Nephron progenitor cell (in vitro differentiated cells): ENCODE results near the gene RAB11B.
"Not testable (repeated sequence)": the region's sequence is repeated elsewhere in the genome, so short reads cannot be mapped to it uniquely, and the experiment has no call there.

Experiments
- DNase-seq: peaks from one replicate; pipeline ENCODE4 v3.0.0; 2021
- H3K27ac Mint-ChIP-seq: 2 replicates; pipeline ENCODE4 v1.8.0; 2021; ENCODE audit warnings: mild to moderate bottlenecking, moderate library complexity, mixed read lengths
- H3K27me3 Mint-ChIP-seq: 2 replicates; pipeline ENCODE4 v1.8.0; 2021; ENCODE audit warnings: mild to moderate bottlenecking, low read depth, mixed read lengths; ENCODE audit not compliant: poor library complexity
- H3K36me3 Mint-ChIP-seq: 2 replicates; pipeline ENCODE4 v1.8.0; 2021; ENCODE audit warnings: low read depth, mixed read lengths
- H3K4me1 Mint-ChIP-seq: 2 replicates; pipeline ENCODE4 v1.8.0; 2021; ENCODE audit warnings: mixed read lengths
- H3K4me3 Mint-ChIP-seq: 2 replicates; pipeline ENCODE4 v1.8.0; 2021; ENCODE audit warnings: mild to moderate bottlenecking, moderate library complexity, mixed read lengths
- H3K9me3 Mint-ChIP-seq: 2 replicates; pipeline ENCODE4 v1.8.0; 2021; ENCODE audit warnings: mild to moderate bottlenecking, moderate library complexity, mixed read lengths
- TF ChIP-seq, protein P1 (sequence below): fragments of 200-600 bp; sonication (generic); IDR thresholded peaks from 2 replicates; pipeline ENCODE4 v1.5.0; 2021; ENCODE audit warnings: antibody characterized with exemption

The RAB11B gene

DNA sequence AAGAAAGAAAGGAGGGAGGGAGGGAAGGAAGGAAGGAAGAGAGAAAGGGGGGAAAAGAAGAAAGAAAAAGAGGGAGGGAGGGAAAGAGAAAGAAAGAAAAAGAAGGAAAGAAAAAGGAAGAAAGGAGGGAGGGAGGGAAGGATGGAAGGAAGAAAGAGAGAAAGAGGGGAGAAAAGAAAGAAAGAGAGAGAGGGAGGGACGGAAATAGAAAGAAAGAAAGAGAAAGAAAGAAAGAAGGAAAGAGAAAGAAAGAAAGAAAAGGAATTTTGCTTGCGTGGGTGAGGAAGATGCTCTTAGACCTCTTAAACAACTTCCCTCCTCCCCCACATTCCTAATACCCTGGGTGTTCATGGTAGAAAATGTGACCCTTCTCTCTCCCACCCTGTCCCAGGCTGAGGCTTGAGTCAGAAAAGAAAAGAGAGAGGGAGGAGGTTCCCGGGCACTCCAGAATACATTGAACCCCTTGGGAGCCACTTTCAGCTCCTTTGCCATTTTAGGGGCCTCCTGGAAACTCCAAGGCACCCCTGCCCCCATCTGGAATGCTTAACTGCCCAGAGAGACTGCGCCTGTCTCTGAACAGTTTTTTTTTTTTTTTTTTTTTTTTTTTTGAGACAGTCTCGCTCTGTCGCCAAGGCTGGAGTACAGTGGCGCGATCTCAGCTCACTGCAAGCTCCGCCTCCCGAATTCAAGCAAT, 37.9 kb upstream of the RAB11B start:
- Mint-ChIP-seq H3K27me3 (peaks cover 34% of the 10 kb centered on the region), H3K9me3 (peaks cover 8% of the 10 kb centered on the region), H3K4me3 (peak overlapping the region; percentile 68), H3K4me1 (peaks cover 39% of the 10 kb centered on the region), H3K27ac (peak overlapping the region; percentile 51), H3K36me3 (peaks cover 4% of the 10 kb centered on the region)
- DNase-seq: no peak
- TF ChIP-seq, protein P1, sequence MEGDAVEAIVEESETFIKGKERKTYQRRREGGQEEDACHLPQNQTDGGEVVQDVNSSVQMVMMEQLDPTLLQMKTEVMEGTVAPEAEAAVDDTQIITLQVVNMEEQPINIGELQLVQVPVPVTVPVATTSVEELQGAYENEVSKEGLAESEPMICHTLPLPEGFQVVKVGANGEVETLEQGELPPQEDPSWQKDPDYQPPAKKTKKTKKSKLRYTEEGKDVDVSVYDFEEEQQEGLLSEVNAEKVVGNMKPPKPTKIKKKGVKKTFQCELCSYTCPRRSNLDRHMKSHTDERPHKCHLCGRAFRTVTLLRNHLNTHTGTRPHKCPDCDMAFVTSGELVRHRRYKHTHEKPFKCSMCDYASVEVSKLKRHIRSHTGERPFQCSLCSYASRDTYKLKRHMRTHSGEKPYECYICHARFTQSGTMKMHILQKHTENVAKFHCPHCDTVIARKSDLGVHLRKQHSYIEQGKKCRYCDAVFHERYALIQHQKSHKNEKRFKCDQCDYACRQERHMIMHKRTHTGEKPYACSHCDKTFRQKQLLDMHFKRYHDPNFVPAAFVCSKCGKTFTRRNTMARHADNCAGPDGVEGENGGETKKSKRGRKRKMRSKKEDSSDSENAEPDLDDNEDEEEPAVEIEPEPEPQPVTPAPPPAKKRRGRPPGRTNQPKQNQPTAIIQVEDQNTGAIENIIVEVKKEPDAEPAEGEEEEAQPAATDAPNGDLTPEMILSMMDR: no peak

DNA sequence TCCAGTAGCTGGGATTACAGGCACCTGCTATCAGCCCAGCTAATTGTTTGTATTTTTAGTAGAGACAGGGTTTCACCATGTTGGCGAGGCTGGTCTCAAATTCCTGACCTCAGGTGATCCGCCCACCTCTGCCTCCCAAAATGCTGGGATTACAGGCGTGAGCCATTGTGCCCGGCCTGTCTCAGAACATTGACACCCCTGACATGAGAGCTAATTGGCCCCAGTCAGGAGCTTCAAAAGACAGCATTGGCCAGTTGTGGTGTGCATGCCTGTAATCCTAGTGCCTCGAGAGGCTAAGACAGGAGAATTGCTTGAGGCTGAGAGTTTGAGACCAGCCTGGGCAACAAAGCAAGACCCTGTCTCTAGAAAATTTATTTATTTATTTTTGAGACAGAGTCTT, 37.3 kb upstream of the RAB11B start:
- H3K4me3 Mint-ChIP-seq, H3K36me3 Mint-ChIP-seq, H3K27ac Mint-ChIP-seq, H3K9me3 Mint-ChIP-seq, DNase-seq: not testable (repeated sequence)
- Mint-ChIP-seq H3K4me1 (peaks cover 35% of the 10 kb centered on the region), H3K27me3 (peaks cover 34% of the 10 kb centered on the region)

DNA sequence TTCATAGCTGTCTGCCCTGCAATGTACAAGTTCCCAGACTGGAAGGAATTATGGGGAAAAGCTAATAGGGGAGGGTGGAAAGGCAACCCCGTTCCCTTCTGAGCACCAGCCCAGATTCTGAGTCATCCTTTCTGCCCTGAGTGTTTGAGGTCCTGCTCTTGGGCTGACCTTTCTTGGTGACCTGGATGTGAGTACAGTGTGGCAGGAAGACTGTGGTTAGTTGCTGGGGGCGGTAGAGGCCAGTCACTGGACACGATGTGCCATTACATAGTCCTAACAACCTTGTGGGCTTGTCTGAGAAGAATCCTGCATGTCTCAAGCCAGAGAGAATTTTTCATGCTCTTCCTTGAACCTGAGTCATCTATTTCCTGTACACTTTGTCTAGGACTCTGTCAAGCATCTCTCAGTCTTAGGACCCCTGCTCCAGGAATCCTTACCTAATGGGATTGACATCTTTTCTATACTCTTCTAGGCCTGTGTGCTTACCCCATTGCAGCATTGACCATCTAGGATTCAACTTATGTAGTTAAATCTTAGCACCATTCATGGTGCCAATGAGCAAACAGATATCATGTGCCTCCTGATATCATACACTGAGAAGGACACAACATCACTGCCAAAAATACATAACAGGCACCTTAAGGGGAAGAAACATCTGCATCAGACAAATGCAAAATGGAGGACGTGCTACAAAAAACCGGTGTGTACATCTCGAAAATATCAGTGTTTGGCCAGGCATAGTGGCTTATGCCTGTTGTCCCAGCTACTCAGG, 34.3 kb upstream of the RAB11B start:
- Mint-ChIP-seq H3K9me3 (peaks cover 8% of the 10 kb centered on the region), H3K4me3 (no peak overlapping the region), H3K27me3 (peaks cover 21% of the 10 kb centered on the region), H3K27ac (no peak overlapping the region), H3K4me1 (peaks cover 31% of the 10 kb centered on the region), H3K36me3 (peaks cover 4% of the 10 kb centered on the region)
- TF ChIP-seq, protein P1: no peak
- no peak for DNase-seq

DNA sequence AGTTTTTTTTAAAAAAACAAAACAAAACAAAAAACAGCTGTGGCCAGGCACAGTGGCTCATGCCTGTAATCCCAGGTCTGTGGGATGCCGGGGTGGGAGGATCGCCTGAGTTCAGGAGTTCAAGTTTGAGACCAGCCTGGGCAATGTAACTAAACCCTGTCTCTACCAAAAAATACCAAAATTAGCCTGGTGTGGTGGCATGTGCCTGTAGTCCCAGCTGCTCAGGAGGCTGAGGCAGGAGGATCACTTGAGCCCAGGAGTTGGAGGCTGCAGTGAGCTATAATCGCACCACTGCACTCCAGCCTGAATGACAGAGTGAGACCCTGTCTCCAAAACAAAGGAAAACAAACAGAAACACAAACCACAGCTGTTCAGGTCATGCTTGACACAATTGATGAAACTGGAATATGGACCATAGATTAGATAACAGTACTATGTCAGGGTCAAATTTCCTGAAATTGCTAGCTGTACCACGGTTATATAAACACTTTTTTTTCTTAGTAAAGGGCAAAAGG, 33.1 kb upstream of the RAB11B start:
- H3K27me3 Mint-ChIP-seq: peaks cover 16% of the 10 kb centered on the region
- no peak for DNase-seq
- H3K36me3 Mint-ChIP-seq: peaks cover 4% of the 10 kb centered on the region
- no peak overlapping the region for H3K4me3 Mint-ChIP-seq
- H3K27ac Mint-ChIP-seq: no peak overlapping the region
- TF ChIP-seq, protein P1: no peak
- H3K9me3 Mint-ChIP-seq: peaks cover 8% of the 10 kb centered on the region
- peaks cover 25% of the 10 kb centered on the region for H3K4me1 Mint-ChIP-seq

DNA sequence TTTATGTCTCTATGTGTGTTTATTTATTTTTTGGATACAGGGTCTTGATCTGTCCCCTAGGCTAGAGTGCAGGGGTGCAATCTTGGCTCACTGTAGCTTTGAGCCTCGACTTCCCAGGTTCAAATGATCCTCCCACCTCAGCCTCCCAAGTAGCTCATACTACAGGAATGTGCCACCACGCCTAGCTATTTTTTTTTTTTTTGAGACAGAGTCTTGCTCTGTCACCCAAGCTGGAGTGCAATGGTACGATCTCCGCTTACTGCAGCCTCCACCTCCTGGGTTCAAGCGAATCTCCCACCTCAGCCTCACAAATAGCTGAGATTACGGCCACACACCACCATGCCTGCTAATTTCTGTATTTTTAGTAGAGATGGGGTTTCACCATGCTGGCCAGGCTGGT, 31.2 kb upstream of the RAB11B start:
- Mint-ChIP-seq H3K36me3 (peaks cover 4% of the 10 kb centered on the region), H3K9me3 (peaks cover 12% of the 10 kb centered on the region), H3K4me3 (no peak overlapping the region), H3K4me1 (peaks cover 24% of the 10 kb centered on the region), H3K27ac (no peak overlapping the region), H3K27me3 (peaks cover 22% of the 10 kb centered on the region)
- TF ChIP-seq, protein P1: no peak
- no peak for DNase-seq

DNA sequence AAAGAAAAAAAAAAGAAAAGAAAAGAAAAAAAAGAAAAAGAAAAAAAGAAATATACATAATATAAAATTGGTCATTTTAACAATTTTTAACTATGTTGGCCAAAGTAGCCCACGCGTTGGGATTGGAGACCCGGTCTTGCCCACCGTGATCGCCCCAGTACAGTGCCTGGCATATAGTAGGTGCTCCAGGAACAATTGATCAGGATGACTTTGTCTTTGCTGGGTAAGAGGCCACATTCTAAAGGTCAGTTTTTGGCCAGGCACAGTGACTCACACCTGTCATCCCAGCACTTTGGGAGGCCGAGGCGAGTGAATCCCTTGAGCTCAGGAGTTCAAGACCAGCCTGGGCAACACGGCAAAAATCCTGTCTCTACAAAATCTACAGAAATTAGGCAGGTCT, 30.0 kb upstream of the RAB11B start:
- Mint-ChIP-seq H3K36me3 (peaks cover 4% of the 10 kb centered on the region), H3K27ac (no peak overlapping the region), H3K4me3 (no peak overlapping the region), H3K27me3 (peaks cover 30% of the 10 kb centered on the region), H3K4me1 (peaks cover 24% of the 10 kb centered on the region), H3K9me3 (peaks cover 12% of the 10 kb centered on the region)
- DNase-seq: no peak
- TF ChIP-seq, protein P1: no peak
